Cerebellar cortex (tissue), 1 donor: Measurements from ENCODE around the gene CHDH.

ENCODE experiments used
- DNase-seq: peaks from one replicate; pipeline ENCODE4 v3.0.0-alpha.2; 2015; ENCODE audit warnings: low spot score

The CHDH gene

DNA sequence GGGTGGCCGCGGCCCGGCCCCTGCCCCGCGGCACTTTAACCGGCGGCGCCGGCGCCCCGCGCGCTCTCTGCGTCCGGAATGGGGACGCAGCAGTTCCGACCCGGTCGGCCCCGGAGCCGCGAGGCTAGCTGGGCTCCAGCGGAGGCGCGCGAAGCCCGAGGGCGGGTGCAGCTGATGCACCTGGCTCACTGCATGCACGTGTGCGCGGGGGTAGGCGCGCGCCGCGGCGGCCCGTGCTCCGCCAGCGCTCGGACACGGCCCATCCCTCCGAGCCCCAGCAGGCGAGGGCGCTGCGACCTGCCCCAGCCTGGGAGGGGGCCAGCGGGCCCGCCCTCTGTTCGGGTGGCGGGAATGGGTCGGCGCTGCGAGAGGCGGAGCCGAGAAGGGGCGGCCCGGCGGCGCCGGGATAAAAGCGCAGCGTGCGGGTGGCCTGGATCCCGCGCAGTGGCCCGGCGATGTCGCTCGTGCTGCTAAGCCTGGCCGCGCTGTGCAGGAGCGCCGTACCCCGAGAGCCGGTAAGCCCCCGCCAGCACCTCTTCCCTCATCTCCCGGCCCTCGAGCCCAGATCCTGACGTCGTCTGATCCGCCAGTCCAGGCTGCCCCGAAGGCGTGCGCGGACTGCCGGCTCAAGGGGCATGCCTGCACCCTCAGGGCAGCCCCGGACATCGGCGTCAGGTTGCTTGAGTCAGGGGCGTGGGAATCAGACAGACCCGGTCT, at the start of gene CHDH, which contains the start of gene IL17RB:
TSS of gene CHDH (minus strand) at position 286 of the 717 bp plus-strand sequence. CDS start 22,411 bp downstream, outside the sequence.
TSS of gene IL17RB (plus strand) at position 435 of the 717 bp plus-strand sequence. CDS start at position 456, 21 bp downstream.
- DNase-seq: peak; percentile 57

- no peak for DNase-seq
These were observed 46.0 kb upstream of the CHDH start for GRCh38 chr3:53892286-53892637.

GRCh38 chr3:53891497-53892285, 45.5 kb upstream of the CHDH start, which contains the start of gene SELENOK:
TSS of gene SELENOK (minus strand) at chr3:53891859.
- DNase-seq: peak; percentile 100

GRCh38 chr3:53890726-53891475, 44.7 kb upstream of the CHDH start:
- peak; percentile 46 for DNase-seq

DNA sequence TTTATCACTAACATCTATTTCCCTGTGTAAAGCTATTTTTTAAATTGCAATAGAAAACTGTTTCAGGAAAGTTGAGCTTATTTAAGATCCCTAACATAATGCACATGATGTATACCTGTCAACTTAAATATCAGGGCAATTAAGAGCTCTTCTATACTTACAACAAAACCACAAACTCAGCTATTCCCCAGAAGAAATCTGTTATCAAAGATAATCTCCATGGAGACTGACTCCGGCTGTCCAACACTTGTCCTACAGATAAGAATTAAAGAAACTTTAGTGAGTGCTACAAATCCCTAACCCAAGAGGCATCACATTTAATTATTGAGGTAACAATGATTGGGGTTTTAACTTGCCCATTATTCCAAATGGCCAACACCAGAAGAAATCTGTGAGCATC, 42.0 kb upstream of the CHDH start:
- DNase-seq: no peak

- DNase-seq: no peak
These were observed 41.2 kb upstream of the CHDH start for GRCh38 chr3:53887446-53887845.

DNA sequence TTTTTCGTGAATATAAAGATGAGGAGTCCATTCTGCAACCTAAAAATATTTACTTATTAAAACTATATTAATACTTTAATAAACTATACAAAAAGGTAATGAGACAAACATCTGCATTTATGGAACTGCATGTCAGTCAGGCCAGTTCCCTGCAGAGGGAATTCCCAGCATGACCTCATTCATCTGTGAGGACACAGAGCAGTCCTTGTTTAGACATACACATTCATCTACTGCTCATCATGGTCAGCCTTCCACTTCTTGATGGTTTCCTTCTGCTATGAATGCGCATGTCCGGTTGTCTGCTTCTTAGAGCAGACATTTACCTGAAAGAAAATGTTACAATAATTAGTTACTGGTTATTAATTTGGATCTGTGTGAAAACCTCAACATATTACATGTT, 39.0 kb upstream of the CHDH start:
- no peak for DNase-seq

DNA sequence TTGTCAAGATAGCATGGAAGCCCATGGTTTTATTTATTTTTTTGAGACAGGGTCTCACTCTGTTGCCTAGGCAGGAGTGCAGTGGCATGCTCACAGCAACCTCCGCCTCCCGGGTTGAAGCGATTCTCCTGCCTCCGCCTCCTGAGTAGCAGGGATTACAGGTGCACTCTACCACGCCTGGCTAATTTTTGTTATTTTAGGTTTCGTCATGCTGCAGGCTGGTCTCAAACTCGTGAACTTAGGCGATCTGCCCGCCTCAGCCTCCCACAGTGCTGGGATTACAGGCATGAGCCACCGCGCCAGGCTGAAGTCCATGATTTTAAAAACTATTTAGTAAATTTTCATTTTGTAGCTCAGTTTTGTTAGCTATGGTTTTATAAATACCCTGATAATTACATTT, 38.4 kb upstream of the CHDH start:
- DNase-seq: no peak

DNA sequence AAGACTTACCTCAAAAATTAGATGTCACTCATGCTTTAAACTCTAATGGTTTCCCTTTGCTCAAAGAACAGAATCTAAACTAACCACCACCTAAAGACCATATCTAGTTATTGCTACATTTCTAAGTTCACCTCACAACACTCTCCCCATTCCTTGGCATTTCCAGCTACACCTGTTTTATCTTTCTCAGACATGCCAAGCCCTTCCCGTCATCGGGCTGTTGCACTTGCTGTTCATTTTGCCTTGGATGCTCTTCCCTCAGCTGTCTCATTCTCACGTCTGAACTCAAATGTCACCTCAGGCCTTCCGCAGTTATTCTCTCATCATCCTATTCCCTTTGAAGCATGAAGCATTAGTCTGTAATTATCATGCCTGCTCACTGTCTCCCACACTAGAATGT, 36.8 kb upstream of the CHDH start:
- no peak for DNase-seq

GRCh38 chr3:53881691-53882593, 35.7 kb upstream of the CHDH start, which contains the start of gene ACTR8:
TSS of gene ACTR8 (minus strand) at chr3:53882152. CDS start at chr3:53882101, 51 bp downstream.
- DNase-seq: peak; percentile 82

DNA sequence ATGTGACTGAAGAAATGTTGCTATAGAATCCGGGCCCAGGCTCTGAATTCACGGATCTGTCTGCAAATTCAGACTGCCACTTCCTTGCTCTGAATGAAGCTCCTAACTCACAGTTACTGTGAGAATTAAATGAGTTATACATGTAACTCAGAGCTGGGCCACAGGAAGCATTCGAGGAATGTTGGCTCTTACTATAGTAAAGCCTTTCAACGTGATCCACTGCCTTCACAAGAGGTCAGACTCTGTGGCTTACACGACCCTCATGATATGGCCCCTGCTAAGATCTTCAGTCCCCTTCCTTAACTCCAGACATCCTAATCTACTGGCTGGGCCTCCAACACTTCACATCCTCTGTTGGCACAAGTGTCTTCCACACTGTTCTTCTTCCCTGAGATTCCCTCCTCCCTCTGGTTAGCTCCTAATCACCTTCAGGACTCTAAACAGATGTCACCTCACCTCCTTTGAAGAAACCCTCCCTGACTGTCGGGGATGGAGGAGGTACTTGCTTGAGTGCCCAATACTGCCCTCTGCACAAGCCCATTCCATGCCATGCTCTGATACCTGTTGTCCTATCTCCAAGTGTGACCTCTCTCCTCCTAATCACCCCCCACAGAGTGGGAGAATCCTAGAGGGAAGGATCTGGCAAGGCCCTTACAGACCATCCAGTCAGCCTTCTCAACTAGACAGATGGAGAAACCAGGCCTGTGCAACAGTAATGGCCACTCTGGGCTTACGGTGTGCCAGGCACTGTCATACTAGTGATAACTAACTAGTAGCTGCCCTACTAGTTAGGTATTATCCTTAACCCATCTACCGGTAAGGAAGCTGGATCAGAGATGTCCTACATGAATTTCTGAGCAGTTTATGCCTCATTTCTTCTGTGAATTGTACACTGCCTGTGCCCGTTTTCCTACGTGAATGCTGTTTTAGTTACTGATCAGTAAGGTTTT, 34.5 kb upstream of the CHDH start:
- DNase-seq: no peak

- DNase-seq: no peak
These were observed 19.7 kb upstream of the CHDH start for GRCh38 chr3:53865732-53866499.

GRCh38 chr3:53863145-53863544, 16.9 kb upstream of the CHDH start:
- DNase-seq: no peak

DNA sequence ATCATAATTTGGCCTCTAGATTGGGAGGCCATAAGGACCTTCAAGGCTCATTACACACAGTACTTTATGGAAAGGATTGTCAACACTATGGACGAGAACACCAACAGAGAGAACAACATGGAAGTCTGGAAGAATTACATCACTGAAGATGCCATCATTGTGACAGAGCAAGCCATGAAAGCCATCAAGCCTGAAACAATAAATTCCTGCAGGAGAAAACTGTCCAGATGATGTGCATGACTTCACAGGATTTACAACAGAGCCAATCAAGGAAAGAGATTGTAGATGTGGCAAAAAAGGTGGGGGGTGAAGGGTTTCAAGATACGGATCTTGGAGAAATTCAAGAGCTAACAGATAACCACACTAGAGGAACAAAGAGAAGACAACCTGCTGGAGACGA, 16.0 kb upstream of the CHDH start:
- DNase-seq: no peak

DNA sequence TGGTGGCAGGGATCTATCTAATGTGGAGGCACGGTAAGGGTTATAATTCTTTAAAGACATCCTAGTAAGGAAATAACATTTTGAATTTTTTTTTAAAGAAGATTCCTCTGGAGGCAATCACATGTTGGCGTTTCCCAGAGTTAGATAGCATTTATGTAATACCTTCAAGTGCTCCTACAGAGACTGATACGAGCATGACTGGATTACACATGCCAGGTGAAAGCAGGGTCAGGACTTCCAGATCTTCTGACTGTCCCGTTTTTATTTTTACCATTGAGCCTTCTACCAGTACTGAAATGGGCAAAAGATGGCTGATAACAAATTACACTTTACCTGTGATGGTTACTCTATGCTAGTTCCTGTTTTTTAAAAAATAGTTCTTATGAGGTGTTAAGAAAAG, 14.0 kb upstream of the CHDH start:
- no peak for DNase-seq

GRCh38 chr3:53859178-53859577, 13.0 kb upstream of the CHDH start:
- no peak for DNase-seq

DNA sequence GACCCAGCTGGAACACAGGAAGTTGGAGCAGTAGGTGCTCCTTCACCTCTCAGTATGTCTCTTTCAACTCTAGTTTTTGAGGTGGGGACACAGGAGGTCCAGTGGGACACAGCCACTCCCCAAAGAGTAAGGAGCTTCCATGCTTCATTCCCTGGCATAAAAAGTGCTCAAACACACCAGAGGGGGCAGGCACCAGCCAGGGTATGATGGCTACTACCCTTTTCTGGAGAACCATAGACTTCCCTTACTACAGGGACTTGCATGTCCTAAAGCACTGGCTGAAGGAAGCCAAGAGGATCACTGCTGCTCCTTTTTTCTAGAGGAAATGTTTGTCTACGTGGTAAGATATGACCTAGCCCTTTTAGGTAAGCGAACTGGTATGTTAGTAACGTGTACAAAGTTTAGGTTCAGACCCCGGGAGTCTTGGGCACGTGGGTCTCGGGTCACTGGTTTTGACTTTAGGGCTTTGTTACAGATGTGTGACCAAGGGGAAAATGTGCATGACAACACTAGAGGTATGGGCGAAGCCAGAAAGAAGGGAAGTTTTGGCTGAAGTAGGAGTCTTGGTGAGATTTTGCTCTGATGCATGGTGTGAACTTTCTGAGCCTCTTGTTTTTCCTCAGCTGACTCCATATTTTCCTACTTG, 12.0 kb upstream of the CHDH start:
- no peak for DNase-seq

- DNase-seq: no peak
These were observed 10.7 kb upstream of the CHDH start for GRCh38 chr3:53856964-53857363.

GRCh38 chr3:53850895-53851294, 4.7 kb upstream of the CHDH start:
- peak; percentile 31 for DNase-seq
